HG02870 (cell line): Measurements from ENCODE around the gene AKAP7.
"Not testable (repeated sequence)": the region's sequence is repeated elsewhere in the genome, so short reads cannot be mapped to it uniquely, and the experiment has no call there.

Source experiments
- ATAC-seq: cut with Tn5 transposase; IDR thresholded peaks from one replicate; pipeline ENCODE4 v1.9.1; 2021; ENCODE audit warnings: mild to moderate bottlenecking, moderate library complexity; ENCODE audit not compliant: unreplicated experiment

The AKAP7 gene

DNA sequence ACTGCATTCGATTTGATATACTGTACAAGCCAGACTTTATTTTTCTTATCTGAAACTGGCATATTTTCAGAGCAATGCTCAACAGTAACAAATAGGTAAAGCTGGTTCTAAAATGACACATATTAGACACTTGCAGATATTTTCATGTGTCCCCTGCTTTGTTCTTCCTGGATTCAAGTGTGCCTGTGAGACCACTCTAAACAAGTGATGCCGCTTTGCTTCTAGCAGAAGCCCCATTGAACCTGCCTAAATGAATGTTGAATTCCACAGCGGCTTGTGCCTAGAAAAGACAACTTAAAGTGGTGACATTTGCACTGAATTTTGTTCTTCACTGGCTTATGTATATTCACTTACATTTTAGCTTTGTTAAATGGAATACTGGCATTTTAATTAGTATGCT, 115.7 kb downstream of the AKAP7 start:
- no peak for ATAC-seq

DNA sequence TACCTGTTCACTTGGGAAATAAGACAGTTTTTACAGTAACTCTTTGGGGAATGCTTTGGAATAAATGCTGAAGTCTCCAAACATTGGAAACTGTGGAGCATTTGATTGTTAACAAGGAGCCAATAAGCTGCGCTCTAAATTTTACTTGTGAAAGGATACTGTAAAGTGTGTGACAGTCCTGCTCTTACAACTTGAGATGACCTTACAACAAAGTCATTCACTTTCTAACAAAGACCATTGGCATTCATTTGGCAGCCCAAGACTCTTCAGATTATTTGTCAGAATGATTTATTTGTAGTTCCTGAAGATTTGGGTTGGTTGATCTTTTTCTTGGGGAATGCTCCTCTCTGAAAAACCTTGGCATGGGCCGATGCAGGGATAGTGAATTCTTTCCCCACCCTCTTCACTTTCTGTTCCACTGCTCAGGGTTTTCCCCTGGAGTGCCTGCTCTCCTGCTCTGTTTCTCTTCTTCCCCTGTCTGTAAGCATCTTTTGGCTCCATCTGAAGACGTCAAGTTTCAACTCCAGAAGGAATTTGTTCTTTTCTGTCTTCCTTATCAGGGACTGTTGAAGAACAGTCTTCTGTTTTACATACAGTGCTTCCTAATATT, 116.4 kb downstream of the AKAP7 start:
- no peak for ATAC-seq

DNA sequence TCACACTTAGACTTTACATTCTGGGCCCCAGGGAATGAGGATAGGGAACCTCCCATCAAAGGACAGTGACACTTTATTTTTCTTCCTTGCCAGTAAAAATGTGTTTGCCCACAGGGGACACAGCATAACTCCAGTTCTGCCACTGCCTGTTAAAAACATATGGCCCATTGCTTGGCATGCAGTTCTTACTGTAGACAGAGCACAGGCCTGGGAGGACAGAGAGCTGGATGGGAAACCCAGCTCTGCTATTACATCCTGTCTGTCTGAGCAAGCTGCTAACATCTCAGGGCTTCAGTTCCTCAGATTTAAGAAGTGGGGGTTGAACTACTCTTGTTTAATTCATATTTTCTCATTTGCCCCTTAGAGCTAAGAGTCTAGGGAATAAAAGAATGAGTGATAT, 120.2 kb downstream of the AKAP7 start:
- no peak for ATAC-seq

DNA sequence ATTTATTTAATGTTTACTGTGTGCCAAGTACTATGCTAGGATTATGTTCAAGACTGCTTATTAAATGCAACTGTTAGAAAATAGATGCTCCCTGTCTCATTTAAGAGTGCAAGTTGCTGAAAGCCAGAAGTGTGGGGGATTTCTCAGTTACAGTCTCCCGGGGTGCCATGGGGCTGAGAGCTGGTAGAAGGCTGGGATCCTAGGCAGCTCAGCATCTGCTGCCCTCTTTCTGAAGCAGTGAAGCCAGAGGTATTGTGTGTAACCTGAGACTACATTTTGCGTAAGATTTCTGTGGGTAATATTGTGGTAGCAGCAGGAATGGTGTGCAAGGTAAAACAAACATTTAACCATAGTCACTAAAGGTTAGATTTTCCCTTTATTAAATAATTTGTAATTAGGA, 120.6 kb downstream of the AKAP7 start:
- no peak for ATAC-seq

DNA sequence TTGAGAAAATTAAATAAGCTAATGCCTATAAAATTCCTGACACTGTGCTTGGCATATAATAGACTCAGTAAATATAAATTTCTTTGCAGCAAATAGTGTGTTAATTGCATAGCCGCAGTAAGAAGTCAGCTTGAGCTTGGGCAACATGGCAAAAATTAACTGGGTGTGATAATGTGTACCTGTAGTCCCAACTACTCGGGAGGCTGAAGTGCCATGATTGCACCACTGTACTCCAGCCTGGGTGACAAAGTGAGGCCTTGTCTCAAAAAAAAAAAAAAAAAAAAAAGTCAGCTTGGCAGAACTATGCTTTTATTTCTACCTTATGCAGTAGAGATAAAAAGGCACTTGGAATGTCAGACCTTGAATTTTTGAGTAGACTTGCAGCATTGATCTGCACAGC, 121.8 kb downstream of the AKAP7 start:
- ATAC-seq: no peak

DNA sequence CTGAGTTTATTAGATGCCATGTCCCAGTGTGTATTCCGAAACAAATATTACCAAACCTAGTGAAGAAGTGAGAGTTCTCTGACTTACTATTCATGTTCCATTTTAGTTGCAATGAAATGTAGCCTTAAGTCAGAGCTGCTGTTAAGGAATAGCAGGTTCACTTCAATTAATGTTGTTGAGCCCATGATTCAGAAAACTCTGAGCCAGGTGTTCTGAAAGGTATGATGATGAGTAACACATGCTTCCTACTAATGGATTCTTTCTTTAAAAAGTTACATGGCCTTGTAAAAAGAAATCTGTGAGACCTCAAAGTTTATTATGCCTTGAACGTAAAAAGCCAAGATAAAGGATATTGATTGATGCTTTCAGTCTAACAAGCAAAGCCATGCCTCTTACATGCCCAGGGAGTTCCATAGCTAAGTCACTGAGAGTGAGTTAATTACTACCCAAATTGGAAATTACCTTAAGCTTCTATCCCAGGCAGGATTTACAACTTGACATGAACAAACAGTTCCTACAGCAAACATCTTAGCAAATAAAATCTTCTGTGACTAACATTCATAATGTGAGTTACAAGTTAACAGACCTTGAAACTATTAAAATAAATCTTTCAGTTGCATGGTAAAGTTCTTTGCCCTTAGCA, 122.9 kb downstream of the AKAP7 start:
- ATAC-seq: no peak

DNA sequence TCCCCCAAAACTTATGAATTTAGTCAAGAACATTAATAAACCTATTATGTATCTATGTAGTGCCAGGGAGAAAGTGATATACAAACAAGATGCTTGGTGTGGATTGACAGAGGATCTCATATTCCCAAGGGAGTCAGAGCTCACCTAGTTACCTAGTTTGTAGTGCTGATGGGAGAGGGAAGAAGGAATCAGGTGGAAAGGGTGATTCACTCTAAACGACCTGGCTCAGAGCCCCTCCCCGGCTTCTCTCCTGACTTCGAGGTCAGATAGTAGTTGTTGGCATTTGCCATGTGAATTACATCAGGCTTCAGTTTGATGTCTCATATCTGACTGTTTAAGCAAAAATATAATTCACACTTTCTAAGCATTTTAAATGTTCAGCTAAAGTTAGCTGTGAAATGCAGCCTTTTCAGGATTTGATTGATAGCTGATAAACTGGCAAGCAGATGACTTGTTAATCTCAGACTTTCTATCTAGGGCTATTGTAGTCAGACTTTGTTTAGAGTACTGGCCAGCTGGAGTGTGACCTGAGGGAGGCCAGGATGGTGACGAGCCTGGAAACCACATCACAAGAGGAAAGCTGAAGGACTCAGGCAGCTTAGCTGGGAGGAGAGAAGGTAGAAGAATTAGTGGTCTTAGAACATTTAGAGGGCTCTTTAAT, 123.7 kb downstream of the AKAP7 start:
- no peak for ATAC-seq

DNA sequence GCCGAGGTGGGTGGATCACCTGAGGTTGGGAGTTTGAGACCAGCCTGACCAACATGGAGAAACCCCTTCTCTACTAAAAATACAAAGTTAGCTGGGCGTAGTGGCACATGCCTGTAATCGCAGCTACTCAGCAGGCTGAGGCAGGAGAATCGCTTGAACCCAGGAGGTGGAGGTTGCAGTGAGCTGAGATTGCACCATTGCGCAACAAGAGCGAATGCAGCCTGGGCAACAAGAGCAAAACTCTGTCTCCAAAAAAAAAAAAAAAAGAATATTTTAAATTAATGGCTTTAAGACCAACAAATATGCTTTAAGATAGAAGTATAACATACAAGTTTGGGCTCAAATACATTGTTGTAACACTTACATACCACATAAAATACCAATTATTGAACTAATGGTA, 125.7 kb downstream of the AKAP7 start:
- not testable (repeated sequence) for ATAC-seq

DNA sequence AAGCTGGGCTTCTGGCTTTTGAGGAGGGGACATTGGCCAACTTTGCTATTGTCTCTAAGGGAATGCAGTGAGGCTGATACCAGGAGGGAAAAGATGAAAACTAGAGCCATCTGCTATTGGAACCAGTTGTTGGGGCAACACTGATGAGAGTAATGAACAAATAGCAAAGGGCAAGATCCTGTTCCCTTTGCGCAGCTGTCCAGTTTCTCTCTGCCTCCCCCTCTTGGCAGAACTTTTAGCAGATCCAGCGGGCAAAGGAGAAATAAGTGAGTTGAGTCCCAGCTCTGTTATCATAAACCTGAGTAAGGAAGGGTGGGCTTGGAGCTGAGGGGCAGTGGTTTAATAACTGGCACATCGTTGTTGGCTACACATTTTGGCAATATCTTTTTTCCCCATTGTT, 126.8 kb downstream of the AKAP7 start:
- ATAC-seq: no peak

DNA sequence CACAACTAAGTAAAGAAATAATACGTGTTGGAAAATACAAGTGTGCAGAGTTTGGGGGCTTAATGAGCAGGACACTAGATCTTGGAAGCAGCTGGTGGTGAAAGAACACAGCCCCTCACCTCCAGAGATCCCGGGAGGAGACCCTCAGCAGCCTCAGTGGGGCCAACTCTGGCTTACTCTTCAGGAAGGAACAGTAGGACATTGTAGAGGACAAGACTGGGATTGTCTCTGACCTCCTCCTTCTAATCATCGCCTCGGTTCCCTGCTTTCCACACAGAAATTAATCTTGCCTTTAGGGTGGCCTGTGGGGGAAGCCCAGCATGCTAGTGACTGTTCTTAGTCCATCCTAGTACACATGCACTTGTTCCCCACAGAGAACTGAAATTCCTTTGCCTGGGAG, 130.7 kb downstream of the AKAP7 start:
- ATAC-seq: no peak

DNA sequence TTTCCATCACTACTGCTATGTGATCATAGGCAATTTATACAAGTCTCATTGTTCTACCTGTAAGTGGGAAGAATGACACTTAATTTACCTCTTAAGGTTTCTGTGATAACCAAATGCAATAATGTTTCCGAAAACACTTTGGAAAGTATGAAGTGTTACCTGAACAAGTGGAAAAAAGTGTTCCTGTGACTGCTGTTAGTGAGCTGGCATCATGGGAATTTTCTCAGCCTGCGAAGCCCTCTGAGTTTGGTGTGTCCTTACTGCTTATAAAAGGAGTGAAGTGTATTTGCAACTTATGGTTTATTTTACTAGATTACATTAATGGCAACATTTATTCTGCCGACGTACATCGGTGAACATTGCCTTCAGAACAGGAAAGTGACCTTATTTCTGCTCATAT, 133.0 kb downstream of the AKAP7 start:
- ATAC-seq: no peak

DNA sequence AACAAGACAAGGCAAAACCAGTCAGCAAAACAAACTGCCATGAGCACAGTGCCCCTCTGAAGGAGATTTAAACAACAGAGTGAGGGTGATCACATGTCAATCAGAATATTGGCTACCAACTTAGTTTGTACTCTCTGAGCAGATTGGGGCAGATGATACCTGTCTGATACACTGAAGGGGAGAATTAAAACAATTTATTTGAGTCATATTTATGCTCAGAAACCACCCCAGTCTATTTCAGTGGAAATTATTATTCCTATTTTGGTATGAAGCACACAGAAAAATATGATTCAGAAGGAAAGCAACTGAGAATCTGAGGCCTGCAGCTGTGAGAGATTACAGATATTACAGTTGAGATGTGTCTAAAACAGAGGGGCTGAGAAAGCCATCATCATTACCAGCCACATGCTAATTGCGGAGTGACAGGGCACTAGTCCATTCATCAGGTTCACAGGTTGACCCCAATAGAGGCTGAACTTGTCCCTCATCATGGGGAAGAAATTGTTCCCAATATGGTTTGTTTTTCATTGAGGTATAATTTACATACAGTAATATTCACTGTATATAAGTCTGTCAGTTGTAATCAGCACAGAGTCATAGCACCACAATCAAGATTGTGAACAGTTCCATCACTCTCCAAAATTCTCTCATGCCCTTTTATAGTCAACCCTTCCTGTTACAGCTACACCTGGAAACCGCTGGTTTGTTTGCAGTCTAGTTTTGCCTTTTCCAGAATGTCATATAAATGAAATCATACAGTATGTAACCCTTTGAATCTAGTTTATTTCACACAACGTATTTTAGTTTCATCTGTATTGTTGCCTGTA, 134.5 kb downstream of the AKAP7 start:
- ATAC-seq: no peak

DNA sequence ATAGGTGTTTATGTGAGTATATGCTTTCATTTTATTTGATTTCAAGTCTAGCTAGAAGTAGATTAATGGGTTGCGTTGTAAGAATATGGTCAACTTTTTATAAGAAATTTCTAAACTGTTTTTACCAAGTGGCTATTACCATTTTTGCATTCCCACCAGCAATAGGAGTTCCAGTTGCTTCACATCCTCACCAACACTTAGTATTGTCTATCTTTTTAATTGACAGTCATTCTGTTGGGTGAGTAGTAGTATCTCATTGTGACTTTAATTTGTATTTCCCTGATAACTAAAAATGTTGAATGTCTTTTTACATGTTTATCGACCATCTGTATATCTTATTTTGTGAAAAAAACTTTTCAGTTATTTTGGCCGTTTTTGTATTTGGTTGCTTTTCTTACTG, 135.3 kb downstream of the AKAP7 start:
- no peak for ATAC-seq

DNA sequence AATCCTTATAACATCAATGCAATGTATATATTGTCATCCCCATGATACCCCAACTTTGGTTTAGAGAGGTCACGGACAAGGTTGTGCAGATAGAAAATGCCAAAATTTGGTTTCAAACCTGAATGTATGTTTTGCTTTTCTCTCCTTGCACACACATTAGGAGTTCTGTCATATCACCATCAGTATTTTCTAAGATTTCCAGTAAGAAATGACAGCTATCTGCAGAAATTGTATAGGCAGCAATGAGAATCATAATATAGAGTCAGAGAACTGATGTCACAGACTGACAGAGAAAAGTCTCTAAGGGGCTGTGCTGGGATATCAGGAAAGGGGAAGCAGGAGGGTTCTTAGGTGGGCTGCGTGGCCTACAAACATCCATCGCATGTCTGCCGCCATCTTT, 140.0 kb downstream of the AKAP7 start:
- no peak for ATAC-seq

DNA sequence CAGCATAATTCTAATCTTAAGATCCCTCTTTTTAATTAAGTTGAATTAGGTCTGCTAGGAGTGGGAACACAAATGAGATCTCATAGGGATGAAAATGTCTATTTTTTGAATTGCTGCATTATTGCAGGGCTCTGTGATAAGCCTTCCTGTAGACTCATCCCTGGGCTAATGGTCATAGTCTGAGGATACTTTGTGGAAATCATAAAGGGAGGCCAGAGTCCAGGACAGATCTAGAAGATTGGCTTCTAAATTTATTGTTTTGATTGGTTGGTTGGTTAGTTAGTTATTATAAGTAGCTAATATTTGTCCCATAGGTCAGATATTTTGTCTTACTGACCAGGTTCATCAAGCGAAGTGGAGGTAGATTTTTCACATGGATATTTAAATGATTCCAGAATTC, 142.3 kb downstream of the AKAP7 start:
- ATAC-seq: no peak

DNA sequence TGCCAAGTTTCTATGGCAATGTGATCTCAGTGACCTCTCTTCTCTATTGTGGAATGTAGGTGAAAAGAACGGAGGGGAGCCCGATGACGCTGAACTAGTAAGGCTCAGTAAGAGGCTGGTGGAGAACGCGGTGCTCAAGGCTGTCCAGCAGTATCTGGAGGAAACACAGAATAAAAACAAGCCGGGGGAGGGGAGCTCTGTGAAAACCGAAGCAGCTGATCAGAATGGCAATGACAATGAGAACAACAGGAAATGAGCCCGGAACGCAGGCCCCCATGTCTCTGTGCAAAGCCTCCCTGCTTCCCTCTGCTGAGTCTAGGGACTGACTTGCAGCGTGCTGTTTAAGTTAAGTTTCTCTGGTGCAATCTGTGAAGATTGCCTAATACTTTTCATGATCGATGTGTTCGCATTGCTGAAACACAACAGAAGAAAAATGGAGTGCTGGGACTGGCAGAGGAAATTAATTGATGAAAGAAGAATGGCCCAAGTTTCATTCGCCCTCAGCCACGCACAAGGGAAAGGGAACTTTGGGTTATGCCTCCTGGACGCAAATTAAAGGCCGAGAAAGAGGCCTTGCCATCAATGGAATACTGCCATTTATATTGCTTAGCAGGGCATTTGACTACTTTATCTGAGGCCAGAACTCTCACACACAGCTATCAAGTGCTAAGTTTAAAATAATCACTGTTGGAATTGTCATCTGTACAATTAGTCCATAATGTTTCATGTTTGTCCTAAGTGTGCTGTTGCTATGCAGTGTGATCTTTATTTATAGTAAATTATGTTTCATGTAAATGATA, 146.4 kb downstream of the AKAP7 start:
- ATAC-seq: no peak

DNA sequence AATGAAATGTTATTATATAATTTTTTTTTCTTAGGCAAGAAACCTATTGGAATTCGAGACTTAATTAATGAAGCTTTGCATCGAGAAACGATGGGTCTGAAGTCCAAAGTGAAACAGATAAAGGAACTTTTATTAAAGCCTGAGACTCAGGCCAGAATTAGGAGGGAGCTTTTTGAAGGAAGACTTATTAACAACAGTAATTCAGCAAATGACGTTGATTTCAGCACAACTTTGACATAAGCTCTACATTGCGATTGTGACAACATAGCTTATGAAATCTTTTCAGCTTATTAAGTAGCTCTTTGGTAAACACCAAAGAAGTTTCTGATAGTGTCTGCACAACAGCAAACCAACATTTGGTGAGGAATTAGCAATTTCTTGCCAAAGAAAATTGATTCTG, 147.1 kb downstream of the AKAP7 start:
- ATAC-seq: no peak

DNA sequence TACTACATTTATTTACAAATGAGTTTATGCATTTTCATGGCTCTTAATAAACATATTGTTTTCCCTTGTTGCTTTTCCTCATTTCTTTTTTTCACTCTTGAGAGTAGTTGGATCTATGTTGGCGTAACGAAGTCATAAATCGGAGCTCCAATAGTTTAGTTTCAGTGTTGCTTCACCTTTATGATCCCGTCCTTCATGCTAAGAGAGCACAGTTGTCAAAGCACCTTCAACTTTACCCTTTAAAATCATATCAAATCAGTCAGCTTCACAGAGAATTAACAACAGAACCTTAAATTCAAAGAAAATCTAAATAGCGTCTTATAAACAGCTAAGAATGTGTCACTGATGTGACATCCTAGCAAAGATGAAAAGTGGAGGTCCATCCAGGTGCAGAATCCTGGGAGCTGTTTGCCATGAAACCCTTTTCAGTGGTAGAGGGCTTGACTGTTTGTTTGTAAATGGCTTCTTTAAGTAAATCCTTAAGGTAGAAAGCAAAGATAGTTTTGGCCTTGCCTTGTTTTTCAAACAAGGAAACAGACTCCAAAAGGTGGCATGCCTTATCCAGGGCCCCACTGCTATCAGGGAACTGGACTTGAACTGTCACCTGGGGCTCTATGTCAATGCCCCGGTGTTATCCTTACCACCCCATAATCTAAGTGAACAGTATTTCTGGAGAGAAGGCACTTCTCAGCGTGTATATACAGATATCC, 148.4 kb downstream of the AKAP7 start:
- ATAC-seq: no peak

DNA sequence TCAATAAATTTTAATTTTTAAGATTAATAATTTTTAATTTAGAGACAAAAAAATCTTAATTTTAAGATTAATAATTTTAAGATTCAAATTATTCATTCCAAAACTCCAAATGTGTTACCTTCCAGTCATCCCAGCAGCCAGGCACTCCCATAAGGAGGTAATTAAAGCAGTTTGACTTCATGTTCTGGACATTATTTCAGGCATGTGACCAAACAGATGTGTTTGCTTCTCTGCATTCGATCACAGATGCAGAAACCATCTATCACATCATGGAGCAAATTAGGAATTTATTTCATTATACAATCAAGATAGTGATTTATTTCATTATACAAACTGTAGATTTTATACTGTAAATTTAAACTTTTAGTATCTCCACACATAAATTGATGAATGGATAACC, 150.3 kb downstream of the AKAP7 start:
- no peak for ATAC-seq

DNA sequence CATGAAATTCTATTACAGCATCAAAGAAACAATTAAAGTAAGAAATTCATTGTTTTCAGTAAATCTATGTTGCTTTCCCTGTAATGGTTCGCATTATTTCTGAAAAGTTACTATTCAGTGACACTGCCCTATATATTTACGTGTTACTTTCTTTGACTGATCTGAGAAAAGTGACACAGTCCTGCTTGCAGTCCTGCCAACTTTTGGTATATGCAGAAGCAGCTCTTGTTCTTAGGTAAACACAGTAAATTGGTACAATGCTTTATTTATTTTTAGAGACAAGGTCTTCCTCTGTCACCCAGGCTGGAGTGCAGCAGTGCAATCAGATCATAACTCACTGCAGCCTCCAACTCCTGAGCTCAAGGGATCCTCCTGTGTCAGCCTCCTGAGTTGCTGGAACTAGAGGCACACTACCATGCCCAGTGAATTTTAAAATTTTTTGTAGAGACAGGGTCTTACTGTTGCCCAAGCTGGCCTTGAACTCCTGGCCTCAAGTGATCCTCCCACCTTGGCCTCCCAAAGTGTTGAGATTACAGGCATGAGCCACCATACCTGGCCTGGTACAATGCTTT, 151.3 kb downstream of the AKAP7 start:
- ATAC-seq: no peak
